Neural cell (in vitro differentiated cells): ENCODE results near the gene TOR1AIP1. TPM values are rescaled to one million over a fixed set of nuclear protein-coding genes. Genes with fewer than 3 reads are reported as not detected.
"Not testable (repeated sequence)": the region's sequence is repeated elsewhere in the genome, so short reads cannot be mapped to it uniquely, and the experiment has no call there.

ENCODE experiments used
- H2AFZ ChIP-seq: fragments of 200-600, 300-800 bp; sonication (generic), shearing (Covaris generic); 2 replicates; pipeline ENCODE4 v1.6.0; 2014; ENCODE audit warnings: low read depth, mild to moderate bottlenecking, antibody characterized with exemption, low read length, moderate library complexity
- H3F3A ChIP-seq: fragments of 200-600 bp; shearing (Covaris generic); 2 replicates; pipeline ENCODE4 v1.6.1; 2016; ENCODE audit warnings: mild to moderate bottlenecking, moderate library complexity, mixed read lengths, antibody characterized with exemption, low read length; ENCODE audit not compliant: insufficient read depth, poor library complexity, severe bottlenecking
- H3K27ac ChIP-seq: fragments of 200-600, 300-800 bp; sonication (generic), shearing (Covaris generic); 2 replicates; pipeline ENCODE4 v1.5.1; 2014; ENCODE audit warnings: mild to moderate bottlenecking, low read length, moderate library complexity
- H3K27me3 ChIP-seq: fragments of 300-800, 200-600 bp; sonication (generic), shearing (Covaris generic); 2 replicates; pipeline ENCODE4 v1.6.0; 2014; ENCODE audit warnings: mild to moderate bottlenecking, low read depth, low read length, moderate library complexity; ENCODE audit not compliant: insufficient read depth
- H3K36me3 ChIP-seq: fragments of 300-800, 200-600 bp; sonication (generic), shearing (Covaris generic); 2 replicates; pipeline ENCODE4 v1.5.1; 2014; ENCODE audit warnings: mild to moderate bottlenecking, antibody characterized with exemption, low read length, moderate library complexity; ENCODE audit not compliant: insufficient read depth
- H3K4me2 ChIP-seq: fragments of 300-800, 200-600 bp; sonication (generic), shearing (Covaris generic); 2 replicates; pipeline ENCODE4 v1.6.0; 2014; ENCODE audit warnings: mild to moderate bottlenecking, low read length
- H3K4me3 ChIP-seq: fragments of 300-800, 200-600 bp; sonication (generic), shearing (Covaris generic); 2 replicates; pipeline ENCODE4 v1.5.1; 2014; ENCODE audit warnings: mild to moderate bottlenecking, low read length, moderate library complexity
- H3K79me2 ChIP-seq: fragments of 200-600 bp; shearing (Covaris generic); replicated peaks from 2 replicates; pipeline ENCODE4 v1.6.0; 2014; ENCODE audit warnings: mild to moderate bottlenecking, low read length, moderate library complexity; ENCODE audit not compliant: insufficient read depth
- H3K9ac ChIP-seq: fragments of 300-800, 200-600 bp; sonication (generic), shearing (Covaris generic); 2 replicates; pipeline ENCODE4 v1.6.1; 2016; ENCODE audit warnings: mild to moderate bottlenecking, low read length, mixed read lengths
- H3K9me2 ChIP-seq: fragments of 200-600 bp; shearing (Covaris generic); 2 replicates; pipeline ENCODE4 v1.6.1; 2016; ENCODE audit warnings: mild to moderate bottlenecking, low read length, mixed read lengths; ENCODE audit not compliant: insufficient read depth
- H3K9me3 ChIP-seq: fragments of 200-600, 300-800 bp; sonication (generic), shearing (Covaris generic); 2 replicates; pipeline ENCODE4 v1.6.1; 2016; ENCODE audit warnings: mild to moderate bottlenecking, mixed run types, low read length, moderate library complexity, mixed read lengths
- H4K20me1 ChIP-seq: fragments of 200-600 bp; shearing (Covaris generic); 2 replicates; pipeline ENCODE4 v1.6.1; 2016; ENCODE audit warnings: mild to moderate bottlenecking, mixed run types; ENCODE audit not compliant: insufficient read depth
- EP300 ChIP-seq: fragments of 450-650 bp; conservative IDR thresholded peaks from 2 replicates; pipeline ENCODE4 v1.6.1; 2014; ENCODE audit warnings: antibody characterized with exemption, mild to moderate bottlenecking, moderate library complexity; ENCODE audit not compliant: poor library complexity, severe bottlenecking
- EZH2 ChIP-seq: fragments of 200-600, 300-800 bp; shearing (Covaris generic), sonication (generic); IDR thresholded peaks from 2 replicates; pipeline ENCODE4 v1.6.1; 2014; ENCODE audit warnings: antibody characterized with exemption, low read length, borderline replicate concordance, mild to moderate bottlenecking; ENCODE audit not compliant: insufficient read depth, poor library complexity, severe bottlenecking
- MXI1 ChIP-seq: fragments of 450-650 bp; conservative IDR thresholded peaks from 2 replicates; pipeline ENCODE4 v1.6.1; 2014; ENCODE audit warnings: antibody characterized with exemption, mild to moderate bottlenecking; ENCODE audit not compliant: poor library complexity, severe bottlenecking
- POLR2AphosphoS5 ChIP-seq: IDR thresholded peaks from 2 replicates; pipeline ENCODE4 v1.6.1; 2012
- RAD21 ChIP-seq: fragments of 450-650 bp; conservative IDR thresholded peaks from 2 replicates; pipeline ENCODE4 v1.6.1; 2014; ENCODE audit warnings: antibody characterized with exemption, mild to moderate bottlenecking, moderate library complexity
- SMC3 ChIP-seq: fragments of 450-650 bp; conservative IDR thresholded peaks from 2 replicates; pipeline ENCODE4 v1.6.1; 2014; ENCODE audit warnings: antibody characterized with exemption, mild to moderate bottlenecking, moderate library complexity; ENCODE audit not compliant: poor library complexity
- TAF1 ChIP-seq: IDR thresholded peaks from 2 replicates; pipeline ENCODE4 v1.6.1; 2012; ENCODE audit warnings: low read depth
- polyA plus RNA-seq: library from polyadenylated mRNA; depleted of rRNA; stranded (reverse); fragments of >200 nt; gene quantifications from 2 replicates; pipeline ENCODE4 v1.2.3, GENCODE V29; 2014
- TF ChIP-seq, protein P1 (sequence below): fragments of 450-650 bp; IDR thresholded peaks from 2 replicates; pipeline ENCODE4 v1.5.1; 2014; ENCODE audit warnings: antibody characterized with exemption, mild to moderate bottlenecking, moderate library complexity; ENCODE audit not compliant: poor library complexity, severe bottlenecking
- TF ChIP-seq, protein P2 (sequence below): IDR thresholded peaks from 2 replicates; pipeline ENCODE4 v1.6.1; 2012; ENCODE audit warnings: borderline replicate concordance

Gene TOR1AIP1
- polyA plus RNA-seq, 1 donor from 2014 or later = 10.4 TPM

DNA sequence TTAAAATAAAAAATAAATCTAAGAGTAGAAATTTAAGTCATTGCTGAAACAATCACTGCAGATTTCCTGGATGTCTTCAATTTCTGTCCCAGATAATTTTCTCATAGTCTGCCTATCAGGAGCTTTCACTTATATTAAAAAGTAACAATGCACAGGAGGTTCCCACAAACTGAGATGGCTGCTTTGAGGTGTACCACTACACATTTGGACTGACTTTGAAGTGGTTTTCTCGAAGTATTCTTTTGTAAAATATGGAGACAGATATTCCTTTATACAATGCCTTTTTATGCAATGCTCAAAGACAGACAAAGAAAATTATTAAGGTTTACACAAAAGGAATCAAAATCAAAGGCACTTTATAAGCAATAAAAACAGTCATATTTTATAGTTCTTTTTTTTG is 29.0 kb upstream of the TOR1AIP1 start:
- no peak overlapping the region for H3K4me2 ChIP-seq
- no peaks in the 10 kb centered on the region for H3K9me3 ChIP-seq
- H3F3A ChIP-seq = no peaks in the 10 kb centered on the region
- no peak for TF ChIP-seq SMC3
- TF ChIP-seq, protein P1, sequence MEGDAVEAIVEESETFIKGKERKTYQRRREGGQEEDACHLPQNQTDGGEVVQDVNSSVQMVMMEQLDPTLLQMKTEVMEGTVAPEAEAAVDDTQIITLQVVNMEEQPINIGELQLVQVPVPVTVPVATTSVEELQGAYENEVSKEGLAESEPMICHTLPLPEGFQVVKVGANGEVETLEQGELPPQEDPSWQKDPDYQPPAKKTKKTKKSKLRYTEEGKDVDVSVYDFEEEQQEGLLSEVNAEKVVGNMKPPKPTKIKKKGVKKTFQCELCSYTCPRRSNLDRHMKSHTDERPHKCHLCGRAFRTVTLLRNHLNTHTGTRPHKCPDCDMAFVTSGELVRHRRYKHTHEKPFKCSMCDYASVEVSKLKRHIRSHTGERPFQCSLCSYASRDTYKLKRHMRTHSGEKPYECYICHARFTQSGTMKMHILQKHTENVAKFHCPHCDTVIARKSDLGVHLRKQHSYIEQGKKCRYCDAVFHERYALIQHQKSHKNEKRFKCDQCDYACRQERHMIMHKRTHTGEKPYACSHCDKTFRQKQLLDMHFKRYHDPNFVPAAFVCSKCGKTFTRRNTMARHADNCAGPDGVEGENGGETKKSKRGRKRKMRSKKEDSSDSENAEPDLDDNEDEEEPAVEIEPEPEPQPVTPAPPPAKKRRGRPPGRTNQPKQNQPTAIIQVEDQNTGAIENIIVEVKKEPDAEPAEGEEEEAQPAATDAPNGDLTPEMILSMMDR = no peak
- TF ChIP-seq, protein P2, sequence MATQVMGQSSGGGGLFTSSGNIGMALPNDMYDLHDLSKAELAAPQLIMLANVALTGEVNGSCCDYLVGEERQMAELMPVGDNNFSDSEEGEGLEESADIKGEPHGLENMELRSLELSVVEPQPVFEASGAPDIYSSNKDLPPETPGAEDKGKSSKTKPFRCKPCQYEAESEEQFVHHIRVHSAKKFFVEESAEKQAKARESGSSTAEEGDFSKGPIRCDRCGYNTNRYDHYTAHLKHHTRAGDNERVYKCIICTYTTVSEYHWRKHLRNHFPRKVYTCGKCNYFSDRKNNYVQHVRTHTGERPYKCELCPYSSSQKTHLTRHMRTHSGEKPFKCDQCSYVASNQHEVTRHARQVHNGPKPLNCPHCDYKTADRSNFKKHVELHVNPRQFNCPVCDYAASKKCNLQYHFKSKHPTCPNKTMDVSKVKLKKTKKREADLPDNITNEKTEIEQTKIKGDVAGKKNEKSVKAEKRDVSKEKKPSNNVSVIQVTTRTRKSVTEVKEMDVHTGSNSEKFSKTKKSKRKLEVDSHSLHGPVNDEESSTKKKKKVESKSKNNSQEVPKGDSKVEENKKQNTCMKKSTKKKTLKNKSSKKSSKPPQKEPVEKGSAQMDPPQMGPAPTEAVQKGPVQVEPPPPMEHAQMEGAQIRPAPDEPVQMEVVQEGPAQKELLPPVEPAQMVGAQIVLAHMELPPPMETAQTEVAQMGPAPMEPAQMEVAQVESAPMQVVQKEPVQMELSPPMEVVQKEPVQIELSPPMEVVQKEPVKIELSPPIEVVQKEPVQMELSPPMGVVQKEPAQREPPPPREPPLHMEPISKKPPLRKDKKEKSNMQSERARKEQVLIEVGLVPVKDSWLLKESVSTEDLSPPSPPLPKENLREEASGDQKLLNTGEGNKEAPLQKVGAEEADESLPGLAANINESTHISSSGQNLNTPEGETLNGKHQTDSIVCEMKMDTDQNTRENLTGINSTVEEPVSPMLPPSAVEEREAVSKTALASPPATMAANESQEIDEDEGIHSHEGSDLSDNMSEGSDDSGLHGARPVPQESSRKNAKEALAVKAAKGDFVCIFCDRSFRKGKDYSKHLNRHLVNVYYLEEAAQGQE = no peak
- no peak for TF ChIP-seq TAF1
- TF ChIP-seq EZH2 = no peak
- TF ChIP-seq MXI1 = no peak
- no peak for TF ChIP-seq POLR2AphosphoS5
- TF ChIP-seq RAD21 = no peak
- no peak for TF ChIP-seq EP300
- H3K27ac ChIP-seq = no peak overlapping the region
- no peaks in the 10 kb centered on the region for H3K79me2 ChIP-seq
- no peak overlapping the region for H3K9ac ChIP-seq
- H2AFZ ChIP-seq = no peak overlapping the region
- no peaks in the 10 kb centered on the region for H3K9me2 ChIP-seq
- no peaks in the 10 kb centered on the region for H4K20me1 ChIP-seq
- no peak overlapping the region for H3K4me3 ChIP-seq
- no peaks in the 10 kb centered on the region for H3K36me3 ChIP-seq
- H3K27me3 ChIP-seq = no peaks in the 10 kb centered on the region

DNA sequence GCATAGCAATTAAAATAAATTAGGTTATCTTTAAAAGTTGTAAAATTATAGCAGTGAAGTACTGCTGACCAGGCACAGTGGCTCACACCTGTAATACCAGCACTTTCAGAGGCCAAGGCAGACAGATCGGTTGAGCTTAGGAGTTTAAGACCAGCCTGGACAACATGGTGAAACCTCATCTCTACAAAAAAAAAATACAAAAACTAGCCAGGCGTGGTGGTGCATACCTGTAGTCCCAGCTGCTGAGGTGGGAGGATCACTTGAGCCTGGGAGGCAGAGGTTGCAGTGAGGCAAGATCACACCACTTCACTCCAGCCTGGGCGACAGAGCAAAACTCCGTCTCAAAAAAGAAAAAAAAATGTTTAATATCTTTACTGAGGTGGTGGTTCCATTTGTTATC is 26.3 kb upstream of the TOR1AIP1 start:
- not testable (repeated sequence) for H3K27ac ChIP-seq, H2AFZ ChIP-seq, H3K27me3 ChIP-seq, H3K79me2 ChIP-seq, H4K20me1 ChIP-seq, H3F3A ChIP-seq, H3K4me2 ChIP-seq, H3K4me3 ChIP-seq, H3K9ac ChIP-seq, H3K9me3 ChIP-seq, H3K36me3 ChIP-seq, H3K9me2 ChIP-seq

DNA sequence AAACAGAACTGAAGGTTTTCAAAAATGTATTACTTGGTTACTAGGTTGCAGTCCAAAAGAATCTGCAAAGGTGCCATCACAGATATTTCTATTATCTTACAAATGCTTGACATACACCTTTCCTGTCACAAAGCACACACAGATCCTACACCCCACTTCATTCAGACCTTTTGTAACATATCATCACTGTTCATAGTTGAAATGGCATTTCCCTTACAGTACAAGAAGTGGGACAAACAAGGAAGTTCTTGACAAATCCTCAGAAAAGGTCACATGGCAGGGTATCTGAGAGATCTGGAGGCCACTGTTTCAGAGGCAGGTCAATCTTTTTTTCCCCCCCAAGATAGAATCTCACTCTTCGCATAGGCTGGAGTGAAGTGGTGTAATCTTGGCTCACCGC is 25.8 kb upstream of the TOR1AIP1 start:
- Histone ChIP-seq H3K9ac (no peak overlapping the region), H3K27me3 (no peaks in the 10 kb centered on the region), H3K79me2 (no peaks in the 10 kb centered on the region), H3K27ac (no peak overlapping the region), H3K4me2 (no peak overlapping the region), H3K36me3 (no peaks in the 10 kb centered on the region), H4K20me1 (no peaks in the 10 kb centered on the region), H3K4me3 (no peak overlapping the region), H3F3A (no peaks in the 10 kb centered on the region), H3K9me2 (no peaks in the 10 kb centered on the region), H2AFZ (no peak overlapping the region), H3K9me3 (no peaks in the 10 kb centered on the region)
- TF ChIP-seq, protein P1 = no peak
- no peak for TF ChIP-seq EP300
- TF ChIP-seq, protein P2 = no peak
- TF ChIP-seq TAF1 = no peak
- no peak for TF ChIP-seq MXI1
- no peak for TF ChIP-seq RAD21
- no peak for TF ChIP-seq SMC3
- TF ChIP-seq EZH2 = no peak
- no peak for TF ChIP-seq POLR2AphosphoS5
